ENCODE results near the gene MOB1B. TPM values are rescaled to one million over a fixed set of nuclear protein-coding genes. Genes with fewer than 3 reads are reported as not detected.
A peak's percentile ranks its signal among the peaks of the same experiment; 100 is the strongest.

MOB1B gene
- total RNA-seq, 1 donor: 14.1 TPM

- H3K36me3 ChIP-seq (ENCODE audit: insufficient read depth, low read length): no peaks in the 10 kb centered on the region
- no peak for TF ChIP-seq CTCF (IDR thresholded peaks at IDR 0.05; ENCODE audit: extremely low read depth, low read depth, low read length)
- H4K20me1 ChIP-seq (ENCODE audit: insufficient read depth, low read length): peaks cover 8% of the 10 kb centered on the region
- peak overlapping the region; percentile 3 for H3K27ac ChIP-seq (ENCODE audit: low read depth, low read length)
- no peak overlapping the region for H2AFZ ChIP-seq (ENCODE audit: low read length)
- H3K9me3 ChIP-seq (ENCODE audit: low read depth, low read length): no peaks in the 10 kb centered on the region
- H3K79me2 ChIP-seq (ENCODE audit: insufficient read depth, low read length): peaks cover 83% of the 10 kb centered on the region
- no peak for DNase-seq (ENCODE audit: insufficient read length, low spot score, missing footprints)
- peak overlapping the region; percentile 19 for H3K4me3 ChIP-seq (ENCODE audit: insufficient read depth, low read length)
- no peaks in the 10 kb centered on the region for H3K27me3 ChIP-seq (ENCODE audit: insufficient read depth, low read length)
- H3K4me2 ChIP-seq (ENCODE audit: insufficient read depth, low read length): peak overlapping the region; percentile 45
- H3K4me1 ChIP-seq (ENCODE audit: insufficient read depth, low read length): peaks cover 3% of the 10 kb centered on the region
Observed at GRCh38 chr4:70936200-70936787, 34.1 kb downstream of the MOB1B start.

- Histone ChIP-seq H3K27me3 (ENCODE audit: insufficient read depth, low read length) (no peaks in the 10 kb centered on the region), H3K4me1 (ENCODE audit: insufficient read depth, low read length) (peaks cover 3% of the 10 kb centered on the region), H3K4me2 (ENCODE audit: insufficient read depth, low read length) (no peak overlapping the region), H3K27ac (ENCODE audit: low read depth, low read length) (no peak overlapping the region), H3K36me3 (ENCODE audit: insufficient read depth, low read length) (no peaks in the 10 kb centered on the region), H4K20me1 (ENCODE audit: insufficient read depth, low read length) (peaks cover 8% of the 10 kb centered on the region), H2AFZ (ENCODE audit: low read length) (no peak overlapping the region), H3K4me3 (ENCODE audit: insufficient read depth, low read length) (no peak overlapping the region), H3K79me2 (ENCODE audit: insufficient read depth, low read length) (peaks cover 74% of the 10 kb centered on the region), H3K9me3 (ENCODE audit: low read depth, low read length) (no peaks in the 10 kb centered on the region)
- no peak for TF ChIP-seq CTCF (IDR thresholded peaks at IDR 0.05; ENCODE audit: extremely low read depth, low read depth, low read length)
- no peak for DNase-seq (ENCODE audit: insufficient read length, low spot score, missing footprints)
Observed at GRCh38 chr4:70938086-70938485, 35.9 kb downstream of the MOB1B start.

- Histone ChIP-seq H3K79me2 (ENCODE audit: insufficient read depth, low read length) (peaks cover 71% of the 10 kb centered on the region), H3K27ac (ENCODE audit: low read depth, low read length) (no peak overlapping the region), H3K4me3 (ENCODE audit: insufficient read depth, low read length) (no peak overlapping the region), H4K20me1 (ENCODE audit: insufficient read depth, low read length) (peaks cover 8% of the 10 kb centered on the region), H3K4me2 (ENCODE audit: insufficient read depth, low read length) (no peak overlapping the region), H3K36me3 (ENCODE audit: insufficient read depth, low read length) (no peaks in the 10 kb centered on the region), H2AFZ (ENCODE audit: low read length) (no peak overlapping the region), H3K27me3 (ENCODE audit: insufficient read depth, low read length) (no peaks in the 10 kb centered on the region), H3K4me1 (ENCODE audit: insufficient read depth, low read length) (peaks cover 9% of the 10 kb centered on the region), H3K9me3 (ENCODE audit: low read depth, low read length) (no peaks in the 10 kb centered on the region)
- no peak for TF ChIP-seq CTCF (IDR thresholded peaks at IDR 0.05; ENCODE audit: extremely low read depth, low read depth, low read length)
- no peak for DNase-seq (ENCODE audit: insufficient read length, low spot score, missing footprints)
Observed at GRCh38 chr4:70940134-70940533, 38.0 kb downstream of the MOB1B start.

- peaks cover 67% of the 10 kb centered on the region for H3K79me2 ChIP-seq (ENCODE audit: insufficient read depth, low read length)
- no peak for DNase-seq (ENCODE audit: insufficient read length, low spot score, missing footprints)
- H3K36me3 ChIP-seq (ENCODE audit: insufficient read depth, low read length): no peaks in the 10 kb centered on the region
- peaks cover 4% of the 10 kb centered on the region for H4K20me1 ChIP-seq (ENCODE audit: insufficient read depth, low read length)
- no peak overlapping the region for H3K4me2 ChIP-seq (ENCODE audit: insufficient read depth, low read length)
- no peak overlapping the region for H2AFZ ChIP-seq (ENCODE audit: low read length)
- TF ChIP-seq CTCF (IDR thresholded peaks at IDR 0.05; ENCODE audit: extremely low read depth, low read depth, low read length): no peak
- H3K9me3 ChIP-seq (ENCODE audit: low read depth, low read length): no peaks in the 10 kb centered on the region
- peaks cover 22% of the 10 kb centered on the region for H3K4me1 ChIP-seq (ENCODE audit: insufficient read depth, low read length)
- no peak overlapping the region for H3K4me3 ChIP-seq (ENCODE audit: insufficient read depth, low read length)
- no peak overlapping the region for H3K27ac ChIP-seq (ENCODE audit: low read depth, low read length)
- no peaks in the 10 kb centered on the region for H3K27me3 ChIP-seq (ENCODE audit: insufficient read depth, low read length)
Observed at GRCh38 chr4:70943114-70943513, 40.9 kb downstream of the MOB1B start.

Data from osteoblast (primary cell).